ENCODE measurements around the gene ARMH3.

The ARMH3 gene

GRCh38 chr10:101894742-101895141, 161.2 kb downstream of the ARMH3 start:
- no peak for DNase-seq (ENCODE audit: low read depth)

DNA sequence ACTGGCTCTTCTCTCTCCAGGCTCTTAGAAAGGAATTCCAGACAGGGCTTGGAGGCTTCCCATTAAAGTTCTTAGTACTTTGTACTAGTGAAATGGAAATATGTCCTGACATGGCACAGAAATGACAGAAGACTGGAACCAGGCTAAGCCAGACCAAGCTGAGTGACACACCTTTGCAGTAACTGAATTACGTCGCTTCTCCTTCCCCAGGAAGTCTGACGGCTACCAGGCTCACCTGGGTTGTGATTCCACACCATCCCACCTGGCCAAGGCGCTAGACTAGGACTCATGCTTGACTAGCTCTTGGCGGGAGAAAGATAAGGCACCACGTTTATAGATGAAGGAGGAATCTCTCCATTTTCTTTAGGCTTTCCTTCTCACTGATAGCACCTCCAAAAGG, 161.7 kb downstream of the ARMH3 start:
- DNase-seq (ENCODE audit: low read depth), result no peak

GRCh38 chr10:101893510-101894120, 162.4 kb downstream of the ARMH3 start:
- no peak for DNase-seq (ENCODE audit: low read depth)

DNA sequence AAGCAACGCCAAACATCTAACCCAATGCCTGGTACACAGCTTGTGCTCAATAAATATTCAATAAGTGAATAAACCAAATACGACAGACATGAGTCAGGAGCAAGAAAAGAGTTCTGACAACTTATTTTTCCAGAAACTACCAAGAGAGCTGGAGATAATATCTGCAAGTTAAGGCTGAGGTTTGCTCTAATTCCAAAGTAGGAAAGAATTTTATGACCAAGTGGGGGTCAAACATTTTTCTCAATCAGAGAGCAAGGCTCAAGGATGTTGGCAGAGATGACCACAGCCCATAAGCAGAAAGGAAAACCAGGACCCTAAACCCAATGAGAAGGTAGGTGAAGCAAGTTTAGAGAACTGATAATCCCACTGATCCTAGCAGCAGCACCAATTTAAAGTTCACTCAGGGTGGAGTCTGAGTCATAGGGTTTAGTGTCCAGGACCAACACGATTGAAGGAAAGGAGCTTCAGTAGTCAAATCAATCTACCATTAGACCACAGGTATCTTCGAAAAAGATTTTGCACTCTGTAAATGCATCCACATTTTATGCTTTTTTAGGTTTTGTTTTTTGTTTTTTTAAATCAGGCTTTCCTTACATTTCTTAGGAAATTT, 163.1 kb downstream of the ARMH3 start:
- no peak for DNase-seq (ENCODE audit: low read depth)

DNA sequence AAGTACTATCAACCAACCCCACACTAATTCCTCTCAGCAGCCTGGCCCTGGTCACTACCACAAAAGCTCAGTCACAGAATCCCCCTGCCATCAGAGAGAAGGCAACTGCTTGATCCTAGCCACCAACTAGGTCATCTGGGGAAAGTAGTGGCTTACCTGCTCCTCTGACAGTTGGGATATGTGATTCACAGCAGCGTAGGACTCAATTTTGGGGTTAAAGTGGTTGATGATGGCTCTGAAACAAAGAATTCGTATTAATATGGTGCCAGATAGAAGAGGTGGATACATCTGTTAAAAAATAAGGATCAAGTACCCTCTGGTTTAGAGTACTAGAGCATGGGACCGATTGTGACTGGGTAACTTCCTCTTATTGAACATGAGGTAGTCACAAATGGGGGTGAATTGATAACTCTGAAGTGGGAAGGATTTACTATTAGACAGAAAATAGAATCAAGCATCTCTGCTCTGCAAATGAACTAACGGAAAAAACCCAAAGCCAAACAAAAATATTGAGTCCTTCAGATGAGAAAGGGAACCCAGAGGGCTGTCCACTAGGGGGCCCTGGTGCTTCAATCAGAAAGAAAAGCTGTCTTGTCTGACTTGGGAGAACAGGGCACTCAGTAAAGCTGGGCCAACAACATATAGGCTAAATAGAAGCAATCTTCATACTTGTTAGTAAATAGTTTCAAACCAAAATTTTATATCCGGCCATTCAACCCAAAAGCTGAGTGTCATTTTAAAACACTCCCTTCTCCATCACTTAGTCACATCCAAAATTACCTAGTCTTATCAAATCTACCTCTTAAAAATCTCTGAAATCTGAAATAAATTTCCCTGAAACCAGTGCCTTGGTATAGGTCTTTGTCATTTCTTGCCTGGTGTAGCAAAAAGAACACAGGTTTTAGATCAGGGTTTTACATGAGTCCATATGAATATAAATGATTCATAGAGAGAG, 166.4 kb downstream of the ARMH3 start:
- peak; percentile 50 for DNase-seq (ENCODE audit: low read depth)

- no peak for DNase-seq (ENCODE audit: low read depth)
Measured at GRCh38 chr10:101888251-101888949, 167.6 kb downstream of the ARMH3 start.

- DNase-seq (ENCODE audit: low read depth), result no peak
Measured at GRCh38 chr10:101887775-101888174, 168.2 kb downstream of the ARMH3 start.

- no peak for DNase-seq (ENCODE audit: low read depth)
Measured at GRCh38 chr10:101886521-101887312, 169.3 kb downstream of the ARMH3 start.

DNA sequence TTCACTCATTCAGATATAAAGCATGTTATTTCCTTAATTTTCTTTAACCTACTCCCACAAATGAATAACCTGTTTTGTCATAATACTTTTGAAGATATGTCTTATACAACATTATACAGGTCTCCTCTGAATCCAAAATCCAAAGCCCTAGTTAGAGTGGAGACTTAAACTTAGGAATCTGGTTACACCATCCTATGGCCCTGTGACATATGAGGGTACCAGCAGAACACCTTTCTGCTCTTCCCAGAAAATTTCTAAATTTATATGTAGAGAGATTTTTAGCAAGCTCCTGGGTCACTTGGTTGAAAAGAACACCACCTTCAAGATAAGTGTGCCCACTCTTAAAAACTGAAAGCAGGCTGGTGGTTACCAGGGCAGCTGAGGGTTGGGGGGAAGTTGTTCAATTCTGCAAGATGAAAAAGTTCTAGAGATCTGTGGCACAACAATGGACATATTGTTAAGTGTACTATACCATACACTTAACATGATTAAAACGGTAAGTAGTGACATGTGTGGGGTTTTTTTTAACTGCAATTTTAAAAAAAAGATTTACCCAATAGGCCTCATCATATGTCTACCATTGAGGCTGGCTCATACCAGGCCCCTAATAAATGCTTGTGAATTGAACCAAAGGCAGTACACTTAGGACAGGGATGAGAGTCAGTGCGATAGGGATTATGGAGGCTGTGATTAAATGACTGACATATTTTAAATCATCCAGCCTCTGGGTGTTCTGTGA, 174.8 kb downstream of the ARMH3 start:
- DNase-seq (ENCODE audit: low read depth), result no peak

GRCh38 chr10:101880232-101880573, 175.8 kb downstream of the ARMH3 start:
- DNase-seq (ENCODE audit: low read depth), result no peak

DNA sequence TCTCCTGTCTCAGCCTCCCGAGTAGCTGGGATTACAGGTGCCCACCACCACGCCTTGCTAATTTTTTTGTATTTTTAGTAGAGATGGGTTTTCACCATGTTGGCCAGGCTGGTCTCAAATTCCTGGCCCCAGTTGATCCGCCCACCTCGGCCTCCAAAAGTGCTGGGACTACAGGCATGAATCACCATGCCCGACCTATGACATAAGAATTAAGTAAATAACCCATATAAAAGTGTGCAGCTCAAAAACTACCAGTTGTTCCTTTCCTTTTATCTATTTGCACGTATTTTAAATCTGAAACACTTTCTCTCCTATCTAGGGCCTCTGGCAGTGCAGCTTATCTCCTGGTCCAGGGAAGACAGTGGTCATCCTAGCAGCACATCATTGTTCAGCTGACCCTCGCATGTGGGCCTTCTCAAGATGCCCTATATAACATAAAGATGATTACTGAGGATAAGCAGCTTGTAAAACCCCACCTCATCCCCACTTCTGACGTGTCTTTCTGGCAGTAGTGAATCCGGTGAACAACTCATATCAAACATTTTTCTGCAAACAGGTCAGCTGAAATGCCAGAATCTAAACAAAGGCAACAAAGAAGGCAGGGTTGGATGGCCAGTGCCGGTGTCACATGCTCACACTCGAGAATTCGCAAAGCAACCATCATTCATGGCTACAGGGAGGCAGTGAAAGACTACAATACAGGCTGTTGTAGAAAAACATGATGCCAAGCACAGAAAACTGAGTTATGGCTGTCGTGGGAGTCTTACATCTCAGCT, 176.3 kb downstream of the ARMH3 start:
- DNase-seq (ENCODE audit: low read depth), result no peak

DNA sequence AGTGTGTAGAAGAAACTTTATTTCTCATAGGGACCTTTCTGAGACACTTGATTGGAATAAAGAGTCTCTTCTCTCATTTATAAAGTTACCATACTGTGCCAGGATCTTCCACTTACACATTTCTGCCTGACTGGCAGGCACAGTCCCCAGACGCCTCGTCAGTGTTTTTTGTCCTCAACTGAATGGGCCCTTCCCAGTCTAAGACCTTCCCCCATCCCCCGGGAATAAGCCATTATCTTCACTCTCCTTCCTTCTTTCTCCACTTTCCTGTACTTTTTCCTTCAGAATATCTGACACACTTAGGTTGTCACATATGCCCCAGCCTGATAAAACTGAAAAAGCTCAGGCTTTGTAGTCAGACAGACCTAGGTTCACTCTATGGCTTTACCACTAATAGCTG, 177.1 kb downstream of the ARMH3 start:
- DNase-seq (ENCODE audit: low read depth), result no peak

GRCh38 chr10:101875068-101875688, 180.8 kb downstream of the ARMH3 start:
- no peak for DNase-seq (ENCODE audit: low read depth)

- no peak for DNase-seq (ENCODE audit: low read depth)
Measured at GRCh38 chr10:101874252-101874651, 181.7 kb downstream of the ARMH3 start.

DNA sequence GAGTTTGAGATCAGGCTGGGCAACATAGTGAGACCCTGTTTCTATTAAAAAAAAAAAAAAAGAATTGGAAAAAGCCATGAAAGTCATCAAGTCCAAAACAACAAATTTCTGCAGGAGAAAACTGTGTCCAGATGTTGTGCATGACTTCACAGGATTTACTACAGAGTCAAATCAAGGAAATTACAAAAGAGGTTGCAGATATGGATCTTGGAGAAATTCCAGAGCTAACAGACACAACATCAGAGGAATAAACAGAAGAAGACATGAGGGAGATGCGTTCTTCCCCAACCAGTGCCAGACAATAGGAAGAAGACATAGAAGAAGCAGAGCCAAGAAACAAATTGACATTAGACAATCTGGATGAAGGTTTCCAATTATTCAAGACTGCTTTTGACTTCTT, 188.0 kb downstream of the ARMH3 start:
- no peak for DNase-seq (ENCODE audit: low read depth)

GRCh38 chr10:101859530-101859929, 196.4 kb downstream of the ARMH3 start:
- no peak for DNase-seq (ENCODE audit: low read depth)

DNA sequence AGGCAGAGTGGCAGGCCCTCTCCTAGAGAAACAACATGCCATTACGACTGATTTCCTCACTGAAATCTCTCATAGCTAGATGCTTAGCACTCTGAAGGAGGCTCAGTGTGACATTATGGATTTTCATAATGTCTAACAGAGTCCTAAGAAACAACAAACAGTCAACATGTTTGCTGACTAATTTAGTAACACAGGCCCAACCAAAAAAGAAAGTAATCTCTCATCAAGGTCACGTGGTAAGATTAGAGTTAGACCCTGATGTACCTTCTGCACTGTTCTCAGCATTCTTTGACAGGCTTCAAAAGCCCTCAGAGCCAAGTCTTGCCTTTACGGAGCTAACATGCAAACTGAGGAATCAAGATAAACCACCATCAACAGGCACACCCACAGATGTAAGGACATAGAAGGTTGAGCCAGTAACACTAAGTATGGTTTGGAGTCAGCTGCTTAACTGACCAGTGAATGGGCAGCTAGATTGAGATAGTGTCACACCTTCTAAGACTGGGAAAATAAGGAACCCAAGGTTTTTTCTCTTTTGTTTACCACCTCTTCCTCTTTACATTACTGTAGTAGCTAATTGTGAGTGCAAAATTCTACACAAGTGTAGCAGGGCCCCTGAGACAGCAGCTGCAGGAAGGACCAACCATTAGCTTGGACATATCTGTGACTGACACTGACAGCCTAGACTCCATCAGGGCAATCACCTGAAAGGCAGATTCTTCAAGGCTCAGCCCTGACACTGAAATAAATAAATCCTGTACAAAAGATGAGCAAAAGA, 197.1 kb downstream of the ARMH3 start:
- DNase-seq (ENCODE audit: low read depth), result no peak

GRCh38 chr10:101857802-101858476, 198.0 kb downstream of the ARMH3 start:
- no peak for DNase-seq (ENCODE audit: low read depth)
